IPS DF 6.9 (cell line): ENCODE results near the gene TRAF2.

Experiments
- DNase-seq: peaks from one replicate; pipeline ENCODE4 v3.0.0-alpha.2; 2013; ENCODE audit warnings: low read depth, low spot score
- H3K27ac ChIP-seq: one replicate; pipeline ENCODE4 v1.5.1; 2013; ENCODE audit warnings: low read length, control low read depth
- H3K27me3 ChIP-seq: 2 replicates; pipeline ENCODE4 v1.6.1; 2013; ENCODE audit warnings: mild to moderate bottlenecking, low read length; ENCODE audit not compliant: control insufficient read depth, insufficient read depth
- H3K36me3 ChIP-seq: 2 replicates; pipeline ENCODE4 v1.6.1; 2013; ENCODE audit warnings: low read length; ENCODE audit not compliant: control insufficient read depth, insufficient read depth
- H3K4me1 ChIP-seq: 2 replicates; pipeline ENCODE4 v1.6.1; 2013; ENCODE audit warnings: low read length; ENCODE audit not compliant: control insufficient read depth, insufficient read depth
- H3K4me3 ChIP-seq: 2 replicates; pipeline ENCODE4 v1.5.1; 2013; ENCODE audit warnings: mild to moderate bottlenecking, low read length
- H3K9me3 ChIP-seq: 2 replicates; pipeline ENCODE4 v1.6.1; 2013; ENCODE audit warnings: low read length, inconsistent platforms; ENCODE audit not compliant: control insufficient read depth, insufficient read depth
- WGBS: extraction: QIAGEN DNeasy Blood & Tissue Kit; methylation state at CpG from one replicate; pipeline ENCODE4 v1.1.7; 2013; ENCODE audit warnings: mixed read lengths, missing lambda C conversion rate; ENCODE audit not compliant: insufficient read length, insufficient coverage; 5-methylcytosine and 5-hydroxymethylcytosine counted together

The TRAF2 gene

DNA sequence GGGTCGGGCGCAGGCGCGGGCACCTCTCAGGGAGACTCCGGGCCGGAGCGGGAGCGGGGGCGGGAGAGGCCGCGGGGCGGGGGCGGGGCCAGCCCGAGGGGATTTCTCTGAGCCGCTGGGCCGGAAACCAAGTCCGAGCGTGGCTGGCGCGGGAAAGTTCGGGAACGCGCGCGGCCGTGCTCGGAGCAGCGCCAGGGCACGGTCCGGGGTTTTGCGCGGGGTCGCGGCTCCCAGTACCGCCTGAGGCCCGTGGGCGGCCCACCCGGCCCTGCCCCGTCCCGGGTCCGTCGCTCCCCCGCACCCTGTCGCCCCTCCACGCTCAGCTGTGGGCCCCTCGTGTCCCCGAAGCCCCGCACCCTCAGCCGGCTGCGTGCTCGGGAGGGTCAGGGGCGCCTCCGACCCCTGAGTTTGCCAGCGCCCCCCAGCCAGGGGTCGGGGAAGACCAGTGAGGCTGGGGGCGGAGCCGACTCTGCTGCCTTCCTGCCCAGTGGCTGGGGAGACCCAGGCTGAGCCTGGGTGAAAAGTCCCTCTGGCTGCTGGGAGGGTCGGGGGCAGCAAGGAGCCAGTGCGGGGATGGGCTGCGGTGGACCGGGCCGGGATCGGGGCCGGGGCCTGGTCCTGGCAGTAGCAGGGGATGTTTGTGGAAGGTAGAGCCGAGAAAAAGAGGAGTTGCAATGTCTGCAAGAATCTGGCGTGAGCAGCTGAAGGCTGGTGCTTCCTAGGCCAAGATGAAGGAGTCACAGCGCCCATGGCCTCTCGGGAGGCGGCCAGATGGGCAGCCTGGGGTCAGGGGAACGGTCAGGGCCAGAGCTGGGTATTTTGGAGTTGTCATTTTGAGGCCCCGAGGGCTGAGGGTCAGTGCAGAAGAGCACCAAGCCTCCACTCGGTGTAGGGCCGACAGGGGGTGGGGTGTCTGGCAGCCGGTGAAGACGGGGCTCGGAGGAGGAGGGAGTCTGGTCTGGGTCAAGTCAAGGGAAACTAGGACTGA is 588 bp downstream of the TRAF2 start:
- no CpG with 5 or more reads among the region's 76 CpGs for WGBS
- no peaks in the 10 kb centered on the region for H3K9me3 ChIP-seq
- H3K4me3 ChIP-seq = peak overlapping the region; percentile 80
- no peak overlapping the region for H3K27ac ChIP-seq
- no peaks in the 10 kb centered on the region for H3K27me3 ChIP-seq
- H3K4me1 ChIP-seq = peaks cover 2% of the 10 kb centered on the region; the same call in 1 of the 2 replicates
- DNase-seq = no peak
- peaks cover 3% of the 10 kb centered on the region; the same call in 1 of the 2 replicates for H3K36me3 ChIP-seq

GRCh38 chr9:136888454-136888853 is 2.1 kb downstream of the TRAF2 start:
- Histone ChIP-seq H3K27ac (no peak overlapping the region), H3K36me3 (peaks cover 7% of the 10 kb centered on the region; the same call in 1 of the 2 replicates), H3K4me1 (no peaks in the 10 kb centered on the region; the same call in 1 of the 2 replicates), H3K27me3 (no peaks in the 10 kb centered on the region), H3K4me3 (no peak overlapping the region), H3K9me3 (no peaks in the 10 kb centered on the region)
- no CpG with 5 or more reads among the region's 8 CpGs for WGBS
- DNase-seq = no peak

- H3K36me3 ChIP-seq = peaks cover 7% of the 10 kb centered on the region; the same call in 1 of the 2 replicates
- H3K9me3 ChIP-seq = no peaks in the 10 kb centered on the region
- no peak overlapping the region for H3K27ac ChIP-seq
- no peaks in the 10 kb centered on the region for H3K27me3 ChIP-seq
- H3K4me1 ChIP-seq = no peaks in the 10 kb centered on the region; the same call in 1 of the 2 replicates
- no CpG with 5 or more reads among the region's 42 CpGs for WGBS
- DNase-seq = no peak
- H3K4me3 ChIP-seq = no peak overlapping the region
Measured at GRCh38 chr9:136889858-136890257, 3.5 kb downstream of the TRAF2 start.

- DNase-seq = no peak
- no CpG with 5 or more reads among the region's 13 CpGs for WGBS
- Histone ChIP-seq H3K27me3 (no peaks in the 10 kb centered on the region), H3K9me3 (no peaks in the 10 kb centered on the region), H3K36me3 (peaks cover 9% of the 10 kb centered on the region; the same call in 1 of the 2 replicates), H3K27ac (no peak overlapping the region), H3K4me3 (no peak overlapping the region), H3K4me1 (no peaks in the 10 kb centered on the region; the same call in 1 of the 2 replicates)
Measured at GRCh38 chr9:136890661-136891060, 4.3 kb downstream of the TRAF2 start.

DNA sequence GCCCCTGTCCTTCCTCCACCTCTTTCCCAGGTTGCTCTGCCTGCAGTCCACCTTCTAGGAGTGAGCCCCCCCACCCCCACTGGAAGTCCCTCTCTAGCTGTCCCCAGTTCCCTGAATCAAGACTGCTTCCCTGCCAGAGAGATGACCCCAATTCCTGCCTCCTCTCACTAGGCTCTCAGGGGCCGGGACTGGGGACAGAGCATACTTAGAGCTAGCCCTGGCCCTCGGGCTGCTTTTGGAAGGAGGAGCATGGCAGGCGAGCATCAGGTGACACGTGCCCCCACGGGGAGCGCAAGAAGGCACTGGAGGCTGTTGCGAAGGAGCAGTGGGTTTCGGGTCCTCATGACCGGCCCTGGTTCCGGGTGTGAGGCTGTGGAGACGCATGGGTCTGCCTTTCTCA is 9.7 kb downstream of the TRAF2 start:
- Histone ChIP-seq H3K9me3 (no peaks in the 10 kb centered on the region), H3K27ac (no peak overlapping the region), H3K36me3 (peaks cover 24% of the 10 kb centered on the region), H3K4me3 (no peak overlapping the region), H3K27me3 (no peaks in the 10 kb centered on the region), H3K4me1 (no peaks in the 10 kb centered on the region; the same call in 1 of the 2 replicates)
- no CpG with 5 or more reads among the region's 11 CpGs for WGBS
- DNase-seq = no peak

- H3K27ac ChIP-seq = no peak overlapping the region
- H3K27me3 ChIP-seq = no peaks in the 10 kb centered on the region
- no peaks in the 10 kb centered on the region; the same call in 1 of the 2 replicates for H3K4me1 ChIP-seq
- DNase-seq = no peak
- H3K36me3 ChIP-seq = peaks cover 34% of the 10 kb centered on the region
- no peaks in the 10 kb centered on the region for H3K9me3 ChIP-seq
- H3K4me3 ChIP-seq = no peak overlapping the region
- no CpG with 5 or more reads among the region's 21 CpGs for WGBS
Measured at GRCh38 chr9:136898483-136899100, 12.3 kb downstream of the TRAF2 start.

DNA sequence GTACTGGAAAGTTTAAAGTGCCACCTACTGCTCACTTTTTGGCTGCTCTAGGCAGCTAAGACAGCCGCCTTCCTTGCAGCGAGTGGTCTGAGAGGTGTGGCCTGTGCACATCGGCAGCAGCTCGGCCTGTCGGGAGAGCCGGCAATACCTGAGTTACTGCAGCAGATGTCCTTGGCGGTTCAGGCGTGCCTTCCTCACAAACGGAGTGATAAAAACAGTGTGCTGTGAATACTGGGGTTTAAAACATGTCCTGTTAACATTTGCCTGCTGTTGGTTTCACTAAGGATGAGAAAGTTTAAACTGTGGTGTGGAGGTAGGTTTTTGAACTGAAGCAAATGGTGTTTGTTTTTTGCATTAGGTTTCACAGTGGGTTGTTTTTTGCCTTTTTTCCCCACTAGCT is 12.9 kb downstream of the TRAF2 start:
- no peak for DNase-seq
- Histone ChIP-seq H3K4me1 (no peaks in the 10 kb centered on the region; the same call in 1 of the 2 replicates), H3K27ac (no peak overlapping the region), H3K4me3 (no peak overlapping the region), H3K9me3 (no peaks in the 10 kb centered on the region), H3K36me3 (peaks cover 34% of the 10 kb centered on the region), H3K27me3 (no peaks in the 10 kb centered on the region)
- WGBS = no CpG with 5 or more reads among the region's 9 CpGs

- no peaks in the 10 kb centered on the region for H3K27me3 ChIP-seq
- no peak for DNase-seq
- no peak overlapping the region for H3K4me3 ChIP-seq
- WGBS = no CpG with 5 or more reads among the region's 10 CpGs
- no peaks in the 10 kb centered on the region for H3K9me3 ChIP-seq
- H3K27ac ChIP-seq = no peak overlapping the region
- peaks cover 32% of the 10 kb centered on the region for H3K36me3 ChIP-seq
- H3K4me1 ChIP-seq = no peaks in the 10 kb centered on the region
Measured at GRCh38 chr9:136900556-136900955, 14.2 kb downstream of the TRAF2 start.

DNA sequence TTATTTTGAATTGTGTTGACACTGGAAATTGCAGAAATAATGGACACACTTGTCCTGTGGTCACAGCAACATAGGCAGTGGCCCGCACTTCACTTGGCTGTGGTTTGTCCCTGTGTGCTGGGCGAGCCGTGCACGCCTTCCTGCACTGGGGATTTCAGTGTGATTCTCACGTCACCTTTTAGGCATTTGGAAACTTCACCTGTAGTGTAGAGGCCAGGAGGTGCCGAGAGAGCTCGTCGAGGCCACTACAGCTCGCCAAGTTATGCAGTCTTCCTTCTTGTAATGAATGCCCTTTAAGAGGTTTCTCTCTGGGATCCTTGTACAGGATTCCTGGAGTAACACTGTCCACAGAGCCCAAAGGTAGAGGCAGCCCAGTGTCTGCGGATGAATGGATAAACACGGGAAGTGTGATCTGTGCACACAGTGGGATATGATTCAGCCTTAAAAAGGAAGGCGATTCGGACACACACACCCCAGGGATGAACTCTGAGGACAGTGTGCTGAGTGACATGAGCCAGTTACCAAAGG is 14.7 kb downstream of the TRAF2 start:
- no peaks in the 10 kb centered on the region for H3K4me1 ChIP-seq
- DNase-seq = no peak

DNA sequence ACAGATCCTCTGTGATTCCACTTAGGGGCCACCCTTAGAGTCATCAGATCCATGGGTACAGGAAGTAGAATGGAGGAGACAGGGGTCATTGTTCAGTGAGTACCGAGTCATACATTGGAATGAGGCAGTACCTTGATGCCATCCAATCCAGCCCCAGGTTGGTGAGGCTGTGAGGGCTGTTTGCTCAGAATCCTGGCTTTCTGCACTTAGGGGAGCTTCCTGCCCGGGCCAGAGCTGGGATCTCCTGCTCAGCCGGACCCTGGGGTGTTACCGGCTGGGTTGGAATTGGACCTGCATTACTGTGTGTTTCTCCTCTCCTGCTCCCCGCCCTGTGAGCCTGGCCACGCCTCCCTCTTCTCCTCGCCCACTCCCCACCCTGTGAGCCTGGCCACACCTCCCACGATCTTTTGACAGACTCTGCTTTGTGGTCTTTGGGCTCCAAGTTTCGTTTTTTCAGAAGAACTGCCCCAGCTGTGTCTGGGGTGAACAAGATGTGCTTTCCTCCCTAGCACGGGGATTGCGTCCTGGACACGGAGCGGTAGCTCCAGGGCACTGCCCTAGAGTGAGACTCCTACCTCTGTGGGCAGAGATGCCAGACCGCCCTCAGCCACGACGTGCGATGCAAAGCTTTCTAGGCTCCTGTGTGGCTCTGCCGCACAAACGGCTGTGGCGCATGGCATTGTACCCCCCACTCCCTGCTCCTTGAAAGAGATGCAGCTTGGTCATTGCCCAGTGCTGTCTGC is 15.4 kb downstream of the TRAF2 start:
- H3K36me3 ChIP-seq = peaks cover 32% of the 10 kb centered on the region
- no peaks in the 10 kb centered on the region for H3K9me3 ChIP-seq
- H3K4me3 ChIP-seq = no peak overlapping the region
- no peak for DNase-seq
- H3K27me3 ChIP-seq = no peaks in the 10 kb centered on the region
- WGBS = no CpG with 5 or more reads among the region's 20 CpGs
- no peaks in the 10 kb centered on the region for H3K4me1 ChIP-seq
- H3K27ac ChIP-seq = no peak overlapping the region

More for the DNA sequence above, 14.7 kb downstream of the TRAF2 start:
- H3K27me3 ChIP-seq = no peaks in the 10 kb centered on the region
- peaks cover 32% of the 10 kb centered on the region for H3K36me3 ChIP-seq
- no peak overlapping the region for H3K4me3 ChIP-seq
- no peaks in the 10 kb centered on the region for H3K9me3 ChIP-seq
- WGBS = no CpG with 5 or more reads among the region's 13 CpGs
- H3K27ac ChIP-seq = no peak overlapping the region
